Posterior vena cava (tissue), 2 donors: ENCODE measurements around the gene PTGER1. TPM values are rescaled to one million over a fixed set of nuclear protein-coding genes. Genes with fewer than 3 reads are reported as not detected.

Source experiments
- DNase-seq: peaks from one replicate; pipeline ENCODE4 v3.0.0-alpha.2; 2020; ENCODE audit warnings: low spot score
- intact Hi-C, 2 donors: fragments of 100-400 bp; cut with DNase I; formaldehyde crosslinking; loops; one replicate each; pipeline versions ENCODE4 v1.14.1 to v1.14.2; 2022 to 2023
- long read RNA-seq, 2 donors: library from polyadenylated mRNA; unstranded; transcript quantifications; one replicate each; pipeline ENCODE4 v2.0.0, GENCODE V29; 2020 to 2021
- total RNA-seq, 2 donors: library from RNA; stranded (reverse); fragmentation: NEBNext Ultra II Directional; extraction: Animal tissue kit (Norgen Biotek cat#: 25700); gene quantifications; one replicate each; pipeline ENCODE4 v1.2.1, GENCODE V29; 2021
- donor health status: DM: yes; HTN: yes; CAD: no.
- donor health status: DM: yes; HTN: yes; CAD: no.

PTGER1 gene
- 1 to 10 TPM in 1 of 2 donors, under 1 TPM in 1; 0.95 to 1.6 TPM for total RNA-seq
- long read RNA-seq, donor 1, partial matches to known transcripts, result 1 of 2 reads
- long read RNA-seq, donor 1, other reads (novel, unspliced or antisense), result 0 of 2 reads
- long read RNA-seq, donor 2, result 0 reads

GRCh38 chr19:14475251-14476073 lies at the start of gene PTGER1:
Gene PTGER1 (minus strand): TSS chr19:14475354. CDS start chr19:14474320, 1,034 bp downstream.
- DNase-seq, result no peak
- intact Hi-C loops, result loop anchor here in 1 of 2 donors (10.0 kb wide), 1 partner anchor 121 kb away; no protein-coding TSS in a partner anchor

GRCh38 chr19:14520543-14520942 lies 45.4 kb upstream of the PTGER1 start:
- DNase-seq, result no peak
- intact Hi-C loops, result no loop called here

GRCh38 chr19:14519860-14520407 lies 44.8 kb upstream of the PTGER1 start:
- intact Hi-C loops, result no loop called here
- DNase-seq, result no peak

- no peak for DNase-seq
- intact Hi-C loops, result no loop called here
Observed at GRCh38 chr19:14519245-14519859, 44.2 kb upstream of the PTGER1 start.

GRCh38 chr19:14517840-14518505 lies 42.8 kb upstream of the PTGER1 start, which contains the start of gene DNAJB1:
Gene DNAJB1 (minus strand): TSS chr19:14518397. CDS start chr19:14518349, 48 bp downstream.
- intact Hi-C loops, result no loop called here
- DNase-seq, result peak; percentile 94

- DNase-seq, result peak; percentile 87
- intact Hi-C loops, result no loop called here
Observed at GRCh38 chr19:14517446-14517839, 42.3 kb upstream of the PTGER1 start.

- intact Hi-C loops, result no loop called here
- DNase-seq, result no peak
Observed at GRCh38 chr19:14516746-14517438, 41.7 kb upstream of the PTGER1 start.

GRCh38 chr19:14516048-14516534 lies 40.9 kb upstream of the PTGER1 start:
- intact Hi-C loops, result no loop called here
- DNase-seq, result no peak

GRCh38 chr19:14515501-14516047 lies 40.4 kb upstream of the PTGER1 start:
- intact Hi-C loops, result no loop called here
- DNase-seq, result no peak

GRCh38 chr19:14514215-14514863 lies 39.2 kb upstream of the PTGER1 start:
- intact Hi-C loops, result loop anchor here in 1 of 2 donors (5.0 kb wide), 1 partner anchor 1243 kb away; no protein-coding TSS in a partner anchor
- DNase-seq, result no peak

GRCh38 chr19:14512406-14512961 lies 37.3 kb upstream of the PTGER1 start:
- no peak for DNase-seq
- intact Hi-C loops, result loop anchor here in 1 of 2 donors (5.0 kb wide), 1 partner anchor 1245 kb away; no protein-coding TSS in a partner anchor

- no peak for DNase-seq
- intact Hi-C loops, result loop anchor here in 1 of 2 donors (5.0 kb wide), 1 partner anchor 1246 kb away; no protein-coding TSS in a partner anchor
Observed at GRCh38 chr19:14511229-14511593, 36.1 kb upstream of the PTGER1 start.

- intact Hi-C loops, result loop anchor here in 1 of 2 donors (5.0 kb wide), 1 partner anchor 1247 kb away; no protein-coding TSS in a partner anchor
- DNase-seq, result peak; percentile 89
Observed at GRCh38 chr19:14510311-14511228, 35.4 kb upstream of the PTGER1 start.

GRCh38 chr19:14507704-14508542 lies 32.8 kb upstream of the PTGER1 start:
- no peak for DNase-seq

GRCh38 chr19:14505488-14506239 lies 30.5 kb upstream of the PTGER1 start:
- intact Hi-C loops, result no loop called here
- DNase-seq, result no peak

More at GRCh38 chr19:14507704-14508542, 32.8 kb upstream of the PTGER1 start:
- intact Hi-C loops, result no loop called here
